ENCODE data around the gene MAMDC4.

Gene MAMDC4

DNA sequence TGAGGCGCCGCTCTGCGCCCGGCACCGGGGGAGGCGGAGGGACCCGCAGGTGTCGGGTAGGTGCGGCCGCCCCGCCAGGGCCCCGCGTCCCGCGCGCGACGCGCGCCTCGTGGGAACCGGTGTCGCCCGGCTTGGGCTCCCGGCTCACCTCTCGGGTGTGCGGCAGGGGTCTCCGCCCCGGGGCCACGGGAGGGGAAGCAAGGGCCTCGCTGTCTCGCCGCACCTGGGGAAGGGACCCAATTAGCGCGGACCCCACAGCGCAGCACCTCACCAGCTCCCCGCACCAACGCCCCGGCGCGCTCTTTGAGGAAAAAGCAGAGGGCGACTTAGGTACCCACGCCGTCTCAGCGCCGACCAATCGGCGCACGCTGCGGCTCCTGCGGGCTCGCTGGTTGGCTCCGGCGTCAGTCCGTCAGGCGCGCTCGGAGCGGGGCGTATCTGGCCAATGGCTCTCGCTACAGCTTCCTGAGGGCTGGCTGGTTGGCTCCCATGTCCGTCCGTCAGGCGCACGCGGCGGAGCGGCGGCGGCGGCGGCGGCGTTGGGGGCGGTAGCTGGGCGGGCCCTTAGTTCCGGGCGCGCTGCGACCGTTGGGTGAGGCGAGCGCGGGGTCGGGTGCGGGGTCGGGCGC, 33.9 kb downstream of the MAMDC4 start, which contains the start of gene TRAF2:
TRAF2 (plus strand) TSS at position 567 of the 629 bp plus-strand sequence. CDS start 12,225 bp downstream, outside the sequence.
- TF ChIP-seq, protein P1, sequence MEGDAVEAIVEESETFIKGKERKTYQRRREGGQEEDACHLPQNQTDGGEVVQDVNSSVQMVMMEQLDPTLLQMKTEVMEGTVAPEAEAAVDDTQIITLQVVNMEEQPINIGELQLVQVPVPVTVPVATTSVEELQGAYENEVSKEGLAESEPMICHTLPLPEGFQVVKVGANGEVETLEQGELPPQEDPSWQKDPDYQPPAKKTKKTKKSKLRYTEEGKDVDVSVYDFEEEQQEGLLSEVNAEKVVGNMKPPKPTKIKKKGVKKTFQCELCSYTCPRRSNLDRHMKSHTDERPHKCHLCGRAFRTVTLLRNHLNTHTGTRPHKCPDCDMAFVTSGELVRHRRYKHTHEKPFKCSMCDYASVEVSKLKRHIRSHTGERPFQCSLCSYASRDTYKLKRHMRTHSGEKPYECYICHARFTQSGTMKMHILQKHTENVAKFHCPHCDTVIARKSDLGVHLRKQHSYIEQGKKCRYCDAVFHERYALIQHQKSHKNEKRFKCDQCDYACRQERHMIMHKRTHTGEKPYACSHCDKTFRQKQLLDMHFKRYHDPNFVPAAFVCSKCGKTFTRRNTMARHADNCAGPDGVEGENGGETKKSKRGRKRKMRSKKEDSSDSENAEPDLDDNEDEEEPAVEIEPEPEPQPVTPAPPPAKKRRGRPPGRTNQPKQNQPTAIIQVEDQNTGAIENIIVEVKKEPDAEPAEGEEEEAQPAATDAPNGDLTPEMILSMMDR (IDR thresholded peaks at IDR 0.05; ENCODE audit: low read depth, low read length, missing control alignments), result no peak
- peak; percentile 92 for DNase-seq (ENCODE audit: extremely low read depth, low read depth)
- H3K4me3 ChIP-seq (replicated peaks; ENCODE audit: low read depth, low read length), result peak within 1 kb of the TSS; percentile 90

DNA sequence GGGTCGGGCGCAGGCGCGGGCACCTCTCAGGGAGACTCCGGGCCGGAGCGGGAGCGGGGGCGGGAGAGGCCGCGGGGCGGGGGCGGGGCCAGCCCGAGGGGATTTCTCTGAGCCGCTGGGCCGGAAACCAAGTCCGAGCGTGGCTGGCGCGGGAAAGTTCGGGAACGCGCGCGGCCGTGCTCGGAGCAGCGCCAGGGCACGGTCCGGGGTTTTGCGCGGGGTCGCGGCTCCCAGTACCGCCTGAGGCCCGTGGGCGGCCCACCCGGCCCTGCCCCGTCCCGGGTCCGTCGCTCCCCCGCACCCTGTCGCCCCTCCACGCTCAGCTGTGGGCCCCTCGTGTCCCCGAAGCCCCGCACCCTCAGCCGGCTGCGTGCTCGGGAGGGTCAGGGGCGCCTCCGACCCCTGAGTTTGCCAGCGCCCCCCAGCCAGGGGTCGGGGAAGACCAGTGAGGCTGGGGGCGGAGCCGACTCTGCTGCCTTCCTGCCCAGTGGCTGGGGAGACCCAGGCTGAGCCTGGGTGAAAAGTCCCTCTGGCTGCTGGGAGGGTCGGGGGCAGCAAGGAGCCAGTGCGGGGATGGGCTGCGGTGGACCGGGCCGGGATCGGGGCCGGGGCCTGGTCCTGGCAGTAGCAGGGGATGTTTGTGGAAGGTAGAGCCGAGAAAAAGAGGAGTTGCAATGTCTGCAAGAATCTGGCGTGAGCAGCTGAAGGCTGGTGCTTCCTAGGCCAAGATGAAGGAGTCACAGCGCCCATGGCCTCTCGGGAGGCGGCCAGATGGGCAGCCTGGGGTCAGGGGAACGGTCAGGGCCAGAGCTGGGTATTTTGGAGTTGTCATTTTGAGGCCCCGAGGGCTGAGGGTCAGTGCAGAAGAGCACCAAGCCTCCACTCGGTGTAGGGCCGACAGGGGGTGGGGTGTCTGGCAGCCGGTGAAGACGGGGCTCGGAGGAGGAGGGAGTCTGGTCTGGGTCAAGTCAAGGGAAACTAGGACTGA, 34.8 kb downstream of the MAMDC4 start:
- TF ChIP-seq, protein P1 (IDR thresholded peaks at IDR 0.05; ENCODE audit: low read depth, low read length, missing control alignments), result no peak
- DNase-seq (ENCODE audit: extremely low read depth, low read depth), result no peak
- H3K4me3 ChIP-seq (replicated peaks; ENCODE audit: low read depth, low read length), result peak overlapping the region; percentile 90

DNA sequence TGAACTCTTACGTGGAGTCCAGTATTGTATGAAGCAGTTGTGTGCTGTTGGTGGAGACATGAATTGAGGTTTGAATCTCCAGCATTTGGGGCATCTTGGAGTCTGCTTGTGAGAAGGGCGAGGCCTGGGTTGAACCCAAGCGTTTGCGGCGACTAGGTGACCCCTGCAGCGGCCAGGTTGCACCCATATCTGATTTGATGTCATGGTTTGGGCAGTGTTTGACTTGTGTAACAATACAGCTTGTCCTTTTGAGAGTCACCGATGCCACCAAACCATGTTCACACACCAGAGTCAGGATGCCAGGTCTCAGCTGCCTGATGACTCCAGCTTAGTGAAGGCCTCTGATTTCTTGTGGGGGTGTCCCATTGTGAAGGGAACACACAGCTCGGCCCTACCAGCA, 36.3 kb downstream of the MAMDC4 start:
- no peak overlapping the region for H3K4me3 ChIP-seq (replicated peaks; ENCODE audit: low read depth, low read length)
- TF ChIP-seq, protein P1 (IDR thresholded peaks at IDR 0.05; ENCODE audit: low read depth, low read length, missing control alignments), result no peak
- DNase-seq (ENCODE audit: extremely low read depth, low read depth), result no peak

DNA sequence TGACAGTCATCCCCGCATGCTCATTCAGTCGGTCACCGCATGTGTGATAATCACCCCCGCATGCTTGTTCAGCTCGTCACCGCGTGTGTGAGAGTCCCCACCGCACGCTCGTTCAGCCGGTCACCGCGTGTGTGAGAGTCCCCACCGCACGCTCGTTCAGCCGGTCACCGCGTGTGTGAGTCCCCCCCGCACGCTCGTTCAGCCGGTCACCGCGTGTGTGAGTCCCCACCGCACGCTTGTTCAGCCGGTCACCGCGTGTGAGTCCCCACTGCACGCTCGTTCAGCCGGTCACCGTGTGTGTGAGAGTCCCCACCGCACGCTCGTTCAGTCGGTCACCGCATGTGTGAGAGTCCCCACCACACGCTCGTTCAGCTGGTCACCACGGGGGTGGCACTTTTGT, 37.7 kb downstream of the MAMDC4 start:
- TF ChIP-seq, protein P1 (IDR thresholded peaks at IDR 0.05; ENCODE audit: low read depth, low read length, missing control alignments), result no peak
- DNase-seq (ENCODE audit: extremely low read depth, low read depth), result no peak
- no peak overlapping the region for H3K4me3 ChIP-seq (replicated peaks; ENCODE audit: low read depth, low read length)

GRCh38 chr9:136890661-136891060, 38.5 kb downstream of the MAMDC4 start:
- no peak overlapping the region for H3K4me3 ChIP-seq (replicated peaks; ENCODE audit: low read depth, low read length)
- no peak for DNase-seq (ENCODE audit: extremely low read depth, low read depth)
- TF ChIP-seq, protein P1 (IDR thresholded peaks at IDR 0.05; ENCODE audit: low read depth, low read length, missing control alignments), result no peak

GRCh38 chr9:136896027-136896426, 43.9 kb downstream of the MAMDC4 start:
- TF ChIP-seq, protein P1 (IDR thresholded peaks at IDR 0.05; ENCODE audit: low read depth, low read length, missing control alignments), result no peak
- H3K4me3 ChIP-seq (replicated peaks; ENCODE audit: low read depth, low read length), result no peak overlapping the region
- DNase-seq (ENCODE audit: extremely low read depth, low read depth), result no peak

Measured in HFF-Myc (cell line).